IMR-90 (cell line): Measurements from ENCODE around the gene CDH23. TPM values are rescaled to one million over a fixed set of nuclear protein-coding genes. Genes with fewer than 3 reads are reported as not detected.

Source experiments
- ATAC-seq: fragments of 200-7000 bp; cut with Tn5 transposase; 2 replicates; pipeline ENCODE4 v1.9.1; 2020; ENCODE audit warnings: low read depth, mild to moderate bottlenecking, moderate library complexity
- BruUV-seq: library from RNA; stranded (reverse); fragments of 400-500 nt; replicated peaks from 2 replicates; lab custom pipeline; 2021; lab: Mats Ljungman, UMichigan
- CTCF ChIA-PET: fragments of 300-600 bp; formaldehyde crosslinking; extraction: SDS; loops from one replicate; lab custom pipeline; 2021; ENCODE audit warnings: antibody characterized with exemption; lab: Yijun Ruan, JAX
- POLR2A ChIA-PET: fragments of 300-600 bp; sonication (Branson Sonifier 250); formaldehyde crosslinking; loops from one replicate; lab custom pipeline; 2022; ENCODE audit warnings: antibody characterized with exemption; ENCODE audit not compliant: unreplicated experiment; lab: Charles Lee
- DNase-seq: peaks from one replicate; pipeline ENCODE4 v3.0.0; 2013
- H2AFZ ChIP-seq: replicated peaks from 2 replicates; pipeline ENCODE3; 2013; ENCODE audit warnings: low read length, mild to moderate bottlenecking; ENCODE audit not compliant: poor library complexity
- H2AK5ac ChIP-seq: 2 replicates; pipeline ENCODE4 v1.6.1; 2013; ENCODE audit warnings: low read depth, low read length, inconsistent platforms
- H2AK9ac ChIP-seq: replicated peaks from 2 replicates; pipeline ENCODE3; 2013; ENCODE audit warnings: mild to moderate bottlenecking, low read depth, low read length, moderate library complexity; ENCODE audit not compliant: poor library complexity
- H2BK120ac ChIP-seq: 2 replicates; pipeline ENCODE4 v1.6.1; 2013; ENCODE audit warnings: low read depth, low read length, inconsistent platforms
- H2BK15ac ChIP-seq: 3 replicates; pipeline ENCODE4 v1.6.1; 2013; ENCODE audit warnings: low read depth, low read length, inconsistent platforms
- H2BK20ac ChIP-seq: 2 replicates; pipeline ENCODE4 v1.6.1; 2013; ENCODE audit warnings: low read depth, mild to moderate bottlenecking, inconsistent platforms, low read length, moderate library complexity
- H2BK5ac ChIP-seq: 2 replicates; pipeline ENCODE4 v1.6.1; 2013; ENCODE audit warnings: mild to moderate bottlenecking, low read depth, low read length, inconsistent platforms; ENCODE audit not compliant: poor library complexity, severe bottlenecking
- H3K14ac ChIP-seq: replicated peaks from 2 replicates; pipeline ENCODE4 v1.6.1; 2013; ENCODE audit warnings: low read depth, low read length, inconsistent platforms
- H3K18ac ChIP-seq: 2 replicates; pipeline ENCODE4 v1.6.1; 2013; ENCODE audit warnings: low read depth, low read length, control low read depth
- H3K23ac ChIP-seq: 2 replicates; pipeline ENCODE4 v1.6.1; 2013; ENCODE audit warnings: low read depth, low read length, inconsistent platforms
- H3K27ac ChIP-seq: 2 replicates; pipeline ENCODE4 v1.5.1; 2013; ENCODE audit warnings: mild to moderate bottlenecking, control low read depth, low read length; ENCODE audit not compliant: insufficient read depth
- H3K27me3 ChIP-seq: 2 replicates; pipeline ENCODE4 v1.6.1; 2013; ENCODE audit warnings: low read length; ENCODE audit not compliant: control insufficient read depth, insufficient read depth
- H3K36me3 ChIP-seq: 2 replicates; pipeline ENCODE4 v1.6.1; 2013; ENCODE audit warnings: low read length, mixed read lengths; ENCODE audit not compliant: control insufficient read depth, insufficient read depth
- H3K4ac ChIP-seq: 2 replicates; pipeline ENCODE4 v1.6.1; 2013; ENCODE audit warnings: low read depth, low read length, inconsistent platforms
- H3K4me1 ChIP-seq: 2 replicates; pipeline ENCODE4 v1.6.1; 2013; ENCODE audit warnings: low read length, mixed read lengths; ENCODE audit not compliant: control insufficient read depth, insufficient read depth
- H3K4me2 ChIP-seq: 2 replicates; pipeline ENCODE4 v1.6.1; 2013; ENCODE audit warnings: low read depth, mild to moderate bottlenecking, control low read depth, low read length, moderate library complexity
- H3K4me3 ChIP-seq: 2 replicates; pipeline ENCODE4 v1.5.1; 2013; ENCODE audit warnings: low read depth, mild to moderate bottlenecking, control low read depth, low read length, moderate library complexity; ENCODE audit not compliant: insufficient read depth
- H3K56ac ChIP-seq: 2 replicates; pipeline ENCODE4 v1.6.1; 2013; ENCODE audit warnings: low read length, inconsistent platforms; ENCODE audit not compliant: insufficient read depth; ENCODE audit errors: extremely low read depth
- H3K79me1 ChIP-seq, 2 experiments: 2 replicates each; pipeline ENCODE4 v1.6.1; 2013; ENCODE audit warnings: low read length in 2 of 2, inconsistent platforms in 1 of 2, low read depth in 1 of 2
- H3K9ac ChIP-seq: 2 replicates; pipeline ENCODE4 v1.6.1; 2013; ENCODE audit warnings: low read depth, low read length, control low read depth
- H3K9me1 ChIP-seq: 2 replicates; pipeline ENCODE4 v1.6.1; 2013; ENCODE audit warnings: low read length, inconsistent platforms; ENCODE audit not compliant: insufficient read depth
- H3K9me3 ChIP-seq: 2 replicates; pipeline ENCODE4 v1.6.1; 2013; ENCODE audit warnings: low read length; ENCODE audit not compliant: control insufficient read depth, insufficient read depth
- H4K20me1 ChIP-seq: 2 replicates; pipeline ENCODE4 v1.6.1; 2013; ENCODE audit warnings: low read length, inconsistent platforms; ENCODE audit not compliant: insufficient read depth
- H4K5ac ChIP-seq: 2 replicates; pipeline ENCODE4 v1.6.1; 2013; ENCODE audit warnings: mild to moderate bottlenecking, low read depth, low read length, control low read depth
- H4K8ac ChIP-seq, 2 experiments: 2 replicates each; pipeline ENCODE4 v1.6.1; 2013; ENCODE audit warnings: low read depth in 2 of 2, low read length in 2 of 2, control low read depth in 1 of 2, inconsistent platforms in 1 of 2
- H4K91ac ChIP-seq: 2 replicates; pipeline ENCODE4 v1.6.1; 2013; ENCODE audit warnings: low read depth, low read length, inconsistent platforms; ENCODE audit not compliant: insufficient read depth
- CHD1 ChIP-seq: IDR thresholded peaks from 2 replicates; pipeline ENCODE4 v1.6.1; 2012; ENCODE audit warnings: low read depth, low read length, improper control_type of control experiment
- NFE2L2 ChIP-seq: fragments of 150-350 bp; IDR thresholded peaks from 2 replicates; pipeline ENCODE4 v1.6.1; 2016; ENCODE audit warnings: low read depth, mild to moderate bottlenecking, low read length
- RFX5 ChIP-seq: IDR thresholded peaks from 2 replicates; pipeline ENCODE4 v1.8.0; 2012; ENCODE audit warnings: low read depth, mild to moderate bottlenecking, low read length, moderate library complexity
- SMC3 ChIP-seq: fragments of 150-350 bp; IDR thresholded peaks from 2 replicates; pipeline ENCODE4 v1.6.1; 2016; ENCODE audit warnings: low read depth, mild to moderate bottlenecking, antibody characterized with exemption, low read length, moderate library complexity
- WGBS, 2 experiments: methylation state at CpG; one replicate each; pipeline versions ENCODE4 v1.1.5 to v1.1.7; 2013; ENCODE audit warnings: missing lambda C conversion rate in 2 of 2; ENCODE audit not compliant: insufficient read length in 1 of 2; ENCODE audit errors: extremely low coverage in 2 of 2; 5-methylcytosine and 5-hydroxymethylcytosine counted together
- dilution Hi-C: fragments of 300-500 bp; cut with HindIII; formaldehyde crosslinking; loops from one replicate; pipeline ENCODE4 v1.14.3; 2018; ENCODE audit warnings: low sequenced_read_pairs; ENCODE audit not compliant: unreplicated experiment
- in situ Hi-C: fragments of 300-500 bp; cut with MboI; formaldehyde crosslinking; loops from 3 replicates; pipeline ENCODE4 v1.14.3; 2019; ENCODE audit warnings: low sequenced_read_pairs, inconsistent platforms, mixed read lengths
- intact Hi-C: fragments of 100-400 bp; cut with micrococcal nuclease; formaldehyde crosslinking; loops from 2 replicates; pipeline ENCODE4 v1.10.0; 2022
- polyA plus RNA-seq, 3 experiments: library from polyadenylated mRNA; depleted of rRNA; stranded (reverse); fragments of >200 nt; gene quantifications; 2 replicates each; pipeline ENCODE4 v1.2.3, GENCODE V29; 2012; ENCODE audit warnings: low replicate concordance in 1 of 3
- total RNA-seq: library from RNA; depleted of rRNA; stranded (reverse); fragments of >200 nt; gene quantifications from 2 replicates; pipeline ENCODE4 v1.2.3, GENCODE V29; 2012

The CDH23 gene
- total and polyA plus RNA-seq, 2 of the 4 experiments (the other 2 are of a cell fraction): under 0.01 to 0.03 TPM

DNA sequence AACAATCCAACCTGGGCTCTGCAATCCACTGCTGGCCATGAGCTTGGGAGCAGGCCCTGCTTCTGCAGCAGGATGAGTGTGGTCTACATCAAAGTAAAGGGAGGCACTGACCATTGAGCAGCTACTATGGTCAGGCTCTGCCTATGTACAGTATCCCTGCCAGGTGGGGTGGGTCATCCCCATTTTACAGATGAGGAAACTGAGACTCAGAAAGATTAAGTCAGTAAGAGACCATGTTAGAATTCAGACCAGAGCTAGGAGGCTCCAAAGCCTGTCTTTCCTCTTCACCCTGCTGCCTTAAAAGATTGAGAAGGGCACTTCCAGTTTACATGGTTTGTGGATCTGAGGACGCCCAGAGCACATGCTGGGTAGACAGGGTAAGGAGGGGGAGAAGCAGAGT lies 27.1 kb upstream of the CDH23 start:
- intact Hi-C loops (no loop called here), dilution Hi-C loops (no loop called here), in situ Hi-C loops (no loop called here)
- Histone ChIP-seq H3K27ac (no peak overlapping the region), H3K9me3 (no peaks in the 10 kb centered on the region), H3K4me2 (no peak overlapping the region), H4K20me1 (no peaks in the 10 kb centered on the region), H2BK120ac (no peak overlapping the region), H2BK5ac (no peak overlapping the region), H2AK9ac (no peak overlapping the region), H3K4me1 (peaks cover under 1% of the 10 kb centered on the region), H3K9me1 (no peaks in the 10 kb centered on the region), H2AFZ (no peak overlapping the region), H3K36me3 (no peaks in the 10 kb centered on the region), H2AK5ac (no peak overlapping the region), H2BK15ac (no peak overlapping the region), H4K5ac (no peak overlapping the region), H3K14ac (no peak overlapping the region), H4K8ac (no peak overlapping the region), H3K27me3 (peaks cover 38% of the 10 kb centered on the region), H3K18ac (no peak overlapping the region), H2BK20ac (no peak overlapping the region), H3K4ac (no peak overlapping the region), H3K56ac (no peak overlapping the region), H3K9ac (no peak overlapping the region), H4K91ac (no peak overlapping the region), H3K79me1 (no peaks in the 10 kb centered on the region), H3K23ac (no peak overlapping the region), H3K4me3 (no peak overlapping the region)
- no peak for ATAC-seq
- POLR2A ChIA-PET: interaction anchor here (0.5 kb wide), 1 partner anchor 51 kb away, joined by 15 read pairs; the partner anchor contains the start of gene SLC29A3
- no peak for DNase-seq
- CTCF ChIA-PET: interaction anchor here (1.9 kb wide), 1 partner anchor 51 kb away, joined by 4 read pairs; the partner anchor contains the start of gene SLC29A3
- BruUV-seq: no TSS peak
- no peak for TF ChIP-seq RFX5
- TF ChIP-seq NFE2L2: no peak
- no peak for TF ChIP-seq CHD1
- TF ChIP-seq SMC3: no peak
- 0% methylated on average over 1 of the region's 1 CpG; no CpG with 5 or more reads in 1 of the 2 experiments for WGBS, 2 experiments
